ENCODE data around the gene KMT5B.

Gene KMT5B

GRCh38 chr11:68179847-68180246, 33.2 kb downstream of the KMT5B start:
- no peak for DNase-seq

DNA sequence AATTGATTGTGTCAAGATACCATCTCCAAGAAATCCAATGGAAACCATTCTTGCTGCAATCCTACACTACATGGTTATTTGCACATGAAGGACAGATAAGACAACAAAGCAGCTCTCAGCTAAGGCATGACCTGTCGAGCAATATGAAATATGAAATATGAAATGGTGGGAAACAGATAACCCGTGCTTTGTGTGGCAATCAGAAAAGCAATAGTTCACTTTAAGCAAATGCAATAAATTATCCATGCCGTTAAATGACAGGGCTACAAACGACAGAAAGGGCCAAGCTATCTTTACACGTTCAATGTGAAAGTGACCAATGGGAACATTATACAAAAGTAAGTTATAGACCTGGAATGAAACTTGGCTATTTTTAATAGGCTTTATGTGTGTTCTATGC, 35.2 kb downstream of the KMT5B start:
- no peak for DNase-seq

GRCh38 chr11:68173926-68174325, 39.2 kb downstream of the KMT5B start:
- no peak for DNase-seq

GRCh38 chr11:68169442-68169841, 43.7 kb downstream of the KMT5B start:
- no peak for DNase-seq

- DNase-seq, result no peak
These were observed 44.4 kb downstream of the KMT5B start for GRCh38 chr11:68168694-68169093.

- DNase-seq, result no peak
These were observed 45.6 kb downstream of the KMT5B start for GRCh38 chr11:68167474-68167873.

DNA sequence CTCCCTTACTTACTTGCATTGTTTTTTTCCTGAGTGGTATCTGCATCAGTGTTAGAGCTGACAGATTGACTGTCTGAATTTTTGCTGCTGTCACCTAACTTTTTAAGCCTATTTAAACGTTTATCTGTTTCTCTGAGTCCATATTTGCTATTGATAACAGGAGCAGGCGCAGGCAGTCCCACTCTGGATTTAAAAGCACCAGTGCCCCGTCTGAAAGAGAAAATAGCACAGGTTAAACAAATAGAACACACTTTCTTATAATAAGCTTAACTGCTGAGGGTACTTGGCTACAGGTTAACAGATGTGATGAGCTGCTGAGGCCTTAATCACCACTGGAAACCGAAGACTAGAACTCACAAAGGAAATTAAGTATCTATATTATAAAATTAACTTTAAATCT, 46.1 kb downstream of the KMT5B start:
- DNase-seq, result no peak

GRCh38 chr11:68165601-68166000, 47.5 kb downstream of the KMT5B start:
- no peak for DNase-seq

DNA sequence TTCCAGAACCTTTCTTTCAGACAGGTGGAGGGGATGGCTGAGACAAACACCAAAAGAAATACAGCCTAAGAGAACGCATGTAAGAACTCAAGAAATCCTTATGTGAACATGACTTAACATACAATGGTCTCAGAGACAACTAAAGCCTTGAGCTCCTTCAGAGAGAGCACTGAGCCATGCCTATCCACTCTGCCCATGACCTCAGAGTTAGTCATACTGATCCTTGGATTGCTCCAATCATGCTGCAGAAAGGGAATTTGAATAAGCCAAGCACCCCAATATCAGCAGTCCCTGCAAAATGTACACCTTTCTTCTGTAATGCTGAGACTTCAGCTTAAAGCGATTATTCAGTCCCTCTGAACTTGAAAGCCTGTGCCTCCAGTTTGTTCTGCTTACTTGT, 48.7 kb downstream of the KMT5B start:
- DNase-seq, result no peak

- no peak for DNase-seq
These were observed 49.4 kb downstream of the KMT5B start for GRCh38 chr11:68163691-68164090.

GRCh38 chr11:68160100-68160695, 52.9 kb downstream of the KMT5B start:
- DNase-seq, result no peak

DNA sequence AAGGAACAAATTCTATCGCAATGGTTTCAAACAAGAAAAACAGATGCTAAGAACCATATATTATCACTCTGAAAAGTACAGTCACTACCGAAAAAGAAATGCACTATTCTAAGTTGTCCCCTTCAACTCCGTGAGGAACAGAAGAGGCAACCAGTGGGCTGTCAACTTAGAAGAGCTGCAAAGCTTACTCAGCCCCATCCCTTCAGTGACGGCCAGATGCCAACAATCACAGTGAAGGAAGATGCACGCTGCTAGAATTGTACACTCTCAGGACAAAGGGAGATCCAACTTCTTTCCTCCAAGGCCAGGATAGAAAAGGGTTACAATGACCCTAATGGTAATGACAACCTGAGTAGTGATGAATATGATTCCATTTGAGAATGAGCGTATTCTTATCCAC, 53.4 kb downstream of the KMT5B start:
- DNase-seq, result no peak

DNA sequence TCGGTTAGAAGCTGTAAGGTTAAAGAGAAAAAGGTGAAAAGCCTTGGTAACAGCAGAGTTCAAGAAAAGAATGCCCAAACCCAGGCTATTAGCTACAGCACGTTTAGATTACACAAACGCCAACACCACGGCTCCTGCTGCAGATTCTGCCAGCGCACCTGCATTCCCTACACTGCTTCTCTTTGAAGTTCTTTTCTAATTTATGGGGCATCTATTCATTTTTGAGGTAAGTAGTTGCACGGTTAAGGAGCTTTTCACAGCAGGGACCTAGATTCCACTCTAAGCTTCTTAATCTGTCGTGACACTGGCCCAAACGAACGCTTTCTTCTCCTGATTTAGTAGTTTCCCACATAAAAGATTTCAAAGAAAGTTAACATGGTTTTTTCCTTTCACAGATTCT, 53.9 kb downstream of the KMT5B start:
- DNase-seq, result no peak

GRCh38 chr11:68158580-68158979, 54.5 kb downstream of the KMT5B start:
- no peak for DNase-seq

GRCh38 chr11:68153742-68154141, 59.4 kb downstream of the KMT5B start:
- no peak for DNase-seq

- no peak for DNase-seq
These were observed 63.1 kb downstream of the KMT5B start for GRCh38 chr11:68150037-68150436.

DNA sequence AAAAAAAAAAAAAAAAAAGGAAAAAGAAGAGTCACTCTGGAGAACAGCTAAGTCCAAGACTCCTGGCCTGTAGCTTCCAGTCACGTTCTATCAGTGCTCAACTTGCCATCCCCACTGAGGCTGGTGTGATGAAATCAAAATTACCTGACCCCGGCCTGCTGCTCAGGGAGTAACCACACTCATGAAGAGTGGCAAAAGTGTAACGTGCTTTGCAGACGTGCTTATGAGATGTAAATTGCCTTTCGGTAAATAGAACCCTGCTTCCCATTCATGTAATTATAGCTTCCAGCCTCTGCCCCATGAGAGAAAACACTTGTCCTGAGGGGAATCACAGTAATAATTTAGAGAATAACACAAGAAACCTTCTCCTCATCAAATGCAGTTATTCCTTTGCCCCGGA, 63.7 kb downstream of the KMT5B start:
- DNase-seq, result no peak

- DNase-seq, result no peak
These were observed 64.2 kb downstream of the KMT5B start for GRCh38 chr11:68148879-68149278.

DNA sequence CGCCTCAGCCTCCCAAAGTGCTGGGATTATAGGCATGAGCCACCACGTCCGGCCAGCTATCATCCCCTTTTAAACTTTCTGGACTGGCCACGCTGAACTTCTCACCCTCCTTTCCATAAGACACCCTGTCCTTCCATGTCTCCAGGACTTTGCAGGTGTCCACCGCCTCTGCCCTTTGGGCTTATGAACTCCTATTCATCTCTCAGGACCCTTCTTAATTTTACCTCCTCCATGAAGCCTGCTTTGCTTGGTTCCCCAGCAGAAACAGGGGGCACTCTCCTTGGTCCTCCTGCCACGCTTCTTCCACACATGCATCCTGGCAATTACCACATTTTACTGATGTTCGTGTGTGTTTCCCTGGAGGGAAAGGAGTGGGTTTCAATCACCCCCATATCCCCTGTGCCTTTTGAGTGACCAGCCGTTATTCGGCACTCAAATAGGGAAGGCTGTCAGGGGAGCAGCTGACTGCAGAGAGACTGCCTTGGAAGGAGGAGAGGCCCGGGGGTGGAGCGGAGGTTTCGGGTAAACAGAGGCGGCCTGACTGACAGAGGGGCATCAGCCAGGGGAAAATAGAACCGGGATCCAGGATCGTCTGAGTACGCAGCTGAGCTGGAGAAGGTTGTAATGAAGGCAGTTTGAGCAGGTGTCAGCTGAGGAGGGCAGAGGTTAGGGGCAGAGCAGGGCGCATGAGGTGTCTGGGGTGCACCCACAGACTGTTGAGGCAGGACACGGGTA, 64.9 kb downstream of the KMT5B start:
- DNase-seq, result no peak

GRCh38 chr11:68146704-68147474, 66.2 kb downstream of the KMT5B start:
- no peak for DNase-seq

GRCh38 chr11:68146010-68146540, 67.0 kb downstream of the KMT5B start:
- no peak for DNase-seq

DNA sequence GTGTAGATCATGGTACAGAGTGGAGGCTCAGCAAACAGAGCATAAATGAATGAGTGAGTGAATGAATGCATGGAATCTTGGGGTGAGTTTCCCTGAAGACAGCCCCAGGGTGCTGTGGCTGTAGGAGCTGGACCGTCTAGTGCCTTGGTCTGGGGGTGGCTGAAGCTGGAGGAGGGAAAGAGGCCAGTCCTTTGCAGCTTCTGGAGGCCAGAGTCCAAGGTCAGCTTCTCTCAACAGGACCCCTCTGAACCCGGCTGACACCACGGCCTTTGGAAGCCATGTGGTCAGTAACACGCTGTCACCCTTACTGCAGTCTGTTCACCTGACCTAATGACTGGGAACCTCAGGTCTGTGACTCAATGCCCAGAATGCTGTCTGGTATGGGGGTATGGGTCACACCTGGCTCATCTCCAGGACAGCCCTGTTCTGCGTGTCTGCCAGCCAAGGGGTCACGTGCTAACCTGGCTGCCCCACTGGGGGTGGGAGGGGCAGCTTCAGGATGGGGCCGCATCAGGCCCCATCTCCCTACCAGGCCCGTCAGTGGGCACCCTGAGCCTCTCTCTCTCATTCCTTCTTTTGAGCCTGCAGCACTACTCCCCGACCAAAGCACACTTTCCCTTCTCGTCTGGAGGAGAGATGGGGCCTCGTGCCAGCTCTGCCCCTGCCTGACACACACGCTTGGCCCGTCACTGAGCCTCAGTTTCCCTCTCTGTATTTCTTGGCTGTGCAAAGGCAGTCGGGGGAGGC, 67.8 kb downstream of the KMT5B start:
- DNase-seq, result no peak

DNA sequence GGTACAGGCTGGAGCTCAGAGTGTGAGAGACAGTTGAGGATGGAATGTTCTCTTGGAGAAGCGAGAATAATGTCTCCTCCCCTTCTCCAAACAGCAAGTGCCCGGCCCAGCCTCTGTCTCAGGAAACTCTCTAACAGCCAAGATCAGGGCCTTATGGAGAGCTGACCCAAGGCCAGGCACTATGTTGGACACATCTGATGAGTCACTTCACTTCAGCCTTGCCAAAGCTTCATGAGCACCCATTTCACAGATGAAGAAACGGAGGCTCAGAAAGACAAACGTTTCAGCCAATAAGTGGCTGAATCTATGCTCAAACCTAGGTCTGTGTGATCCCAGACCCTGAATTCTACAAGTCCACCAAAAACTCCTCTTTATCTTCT, 69.8 kb downstream of the KMT5B start:
- no peak for DNase-seq

Measured in bone marrow (tissue), 2 donors.